NCI-H446 (cell line): ENCODE data around the gene IFNA14.
A peak's percentile ranks its signal among the peaks of the same experiment; 100 is the strongest.
"Not testable (repeated sequence)": the region's sequence is repeated elsewhere in the genome, so short reads cannot be mapped to it uniquely, and the experiment has no call there.

ENCODE experiments used
- DNase-seq, 2 experiments: peaks; one replicate each; lab custom pipeline; 2025; lab: John Stamatoyannopoulos, UW

IFNA14 gene

GRCh38 chr9:21239911-21240310 is at the start of gene IFNA14:
Gene IFNA14, minus strand, starts transcription at chr9:21240005. Its CDS starts 70 bp downstream, at chr9:21239935.
- DNase-seq: no peak

DNA sequence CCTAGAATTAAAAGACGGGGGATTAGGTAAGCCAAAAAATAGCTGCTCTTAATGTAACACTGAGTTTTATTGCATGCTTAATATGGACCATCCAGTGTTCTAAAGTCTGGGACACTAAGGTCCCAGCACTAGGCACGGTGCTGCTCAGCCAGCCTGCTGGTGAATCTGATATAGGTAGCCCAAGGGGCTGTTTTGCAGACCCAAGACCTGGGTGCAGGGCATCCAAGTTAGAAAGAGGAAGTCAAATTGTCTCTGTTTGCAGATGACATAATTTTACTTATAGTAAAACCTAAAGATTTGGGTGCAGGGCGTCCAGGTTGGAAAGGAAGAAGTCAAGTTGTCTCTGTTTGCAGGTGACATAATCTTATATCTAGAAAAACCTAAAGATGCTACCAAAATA is 47.5 kb upstream of the IFNA14 start:
- no peak for DNase-seq

DNA sequence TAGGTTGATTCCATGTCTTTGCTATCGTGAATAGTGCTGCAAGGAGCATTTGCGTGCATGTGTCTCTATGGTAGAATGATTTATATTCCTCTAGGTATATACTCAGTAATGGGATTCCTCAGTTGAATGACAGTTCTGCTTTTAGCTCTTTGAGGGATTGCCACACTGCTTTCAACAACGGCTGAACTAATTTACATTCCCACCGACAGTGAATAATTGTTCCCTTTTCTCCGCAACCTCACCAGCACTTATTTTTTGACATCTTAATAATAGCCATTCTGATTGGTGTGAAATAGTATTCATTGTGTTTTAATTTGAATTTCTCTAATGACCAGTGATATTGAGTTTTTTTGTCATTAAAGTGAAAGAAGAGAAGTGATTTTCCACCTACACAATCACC is 46.9 kb upstream of the IFNA14 start:
- DNase-seq: no peak

GRCh38 chr9:21286099-21286498 is 46.3 kb upstream of the IFNA14 start:
- DNase-seq: no peak

- no peak for DNase-seq
These were observed 41.5 kb upstream of the IFNA14 start for GRCh38 chr9:21281275-21281674.

DNA sequence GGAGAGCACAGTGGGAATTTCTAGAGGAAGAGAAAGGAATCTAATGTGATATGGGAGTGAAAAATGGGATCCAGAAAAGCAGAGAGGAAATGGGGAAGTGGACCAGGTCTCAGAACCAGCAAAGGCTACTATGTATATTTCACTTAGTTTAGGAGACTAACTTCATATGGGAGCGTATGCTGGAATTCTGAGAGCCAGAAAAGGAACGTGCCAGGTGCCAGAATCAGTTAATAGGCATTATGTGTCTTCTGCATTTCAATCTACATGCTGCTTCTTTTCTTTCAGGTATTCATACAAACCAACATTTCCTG is 28.5 kb upstream of the IFNA14 start:
- no peak for DNase-seq

DNA sequence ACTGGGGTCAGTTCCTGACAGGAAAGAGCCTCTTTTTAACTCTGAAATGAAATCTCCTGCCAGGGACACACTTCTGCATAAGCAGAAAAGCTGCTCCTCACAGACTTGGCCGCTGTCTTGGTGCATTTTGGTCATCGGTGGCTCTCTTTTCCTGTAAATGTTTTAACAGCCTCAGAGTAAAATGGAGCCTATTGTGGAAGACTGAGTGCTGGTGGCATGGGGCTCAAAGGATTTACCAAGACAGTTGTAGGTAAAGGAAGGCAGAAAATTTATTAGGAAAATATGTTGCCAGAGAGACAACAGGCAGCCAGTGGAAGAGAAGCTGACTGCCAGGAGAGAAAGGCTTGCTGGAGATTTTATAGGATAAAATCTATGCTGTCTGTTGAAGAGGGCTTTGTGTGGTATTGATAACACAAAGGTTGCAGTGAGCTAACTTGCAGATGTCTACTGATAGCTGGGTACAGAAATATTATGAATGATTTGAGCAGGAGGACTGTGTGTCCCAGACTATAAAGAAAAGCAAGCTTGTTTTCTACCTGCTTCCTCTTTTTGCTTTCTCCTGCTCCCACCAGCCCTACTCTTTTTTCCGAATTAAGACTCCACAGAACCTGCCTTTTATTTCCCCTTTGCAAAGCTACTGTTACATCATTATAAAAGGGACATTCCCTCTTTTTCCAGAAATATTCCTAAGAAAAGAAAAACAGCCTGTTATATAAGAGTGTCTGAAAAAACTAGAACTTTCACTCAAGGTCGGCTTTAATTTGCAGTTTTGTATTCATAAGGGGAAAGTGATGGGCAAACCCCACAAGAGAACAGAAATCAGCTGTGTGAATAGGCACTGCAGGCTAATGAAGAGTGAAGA is 27.9 kb upstream of the IFNA14 start:
- no peak for DNase-seq

DNA sequence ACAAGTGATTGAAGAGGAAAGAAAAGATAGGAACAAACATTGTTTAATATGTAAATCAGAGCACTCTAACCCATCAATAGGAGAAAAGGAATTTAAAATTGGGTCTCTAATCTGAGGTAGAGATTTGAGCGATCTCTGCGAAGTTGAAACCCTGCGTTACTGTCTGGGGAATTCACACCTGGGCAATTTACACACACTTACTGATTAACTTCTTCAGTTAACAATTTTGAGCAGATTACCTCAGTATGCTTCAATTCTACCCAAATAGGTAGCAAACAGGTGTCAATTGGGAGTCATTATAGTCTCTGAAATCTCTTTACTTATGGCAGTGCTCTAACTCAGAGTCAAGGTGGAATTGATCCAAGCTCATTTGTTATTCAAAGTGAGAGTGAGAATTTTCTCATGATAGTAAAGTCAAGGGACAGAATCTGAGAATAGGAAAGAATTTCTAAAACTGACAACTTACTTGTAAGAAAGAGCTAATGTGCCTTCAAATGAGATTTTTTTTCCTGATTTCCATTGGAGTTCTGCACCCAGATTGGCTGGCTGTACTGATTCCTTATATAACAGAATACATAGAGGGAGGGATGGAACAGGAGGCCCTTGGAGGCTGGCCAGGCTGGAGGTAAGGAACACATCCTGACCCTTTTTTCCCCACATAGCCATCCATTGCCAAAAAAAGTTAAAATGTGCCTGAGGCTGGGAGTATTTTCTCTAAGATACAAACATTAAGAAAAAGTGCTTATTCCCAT is 27.1 kb upstream of the IFNA14 start:
- no peak for DNase-seq

- DNase-seq: no peak
These were observed 25.8 kb upstream of the IFNA14 start for GRCh38 chr9:21265421-21266189.

DNA sequence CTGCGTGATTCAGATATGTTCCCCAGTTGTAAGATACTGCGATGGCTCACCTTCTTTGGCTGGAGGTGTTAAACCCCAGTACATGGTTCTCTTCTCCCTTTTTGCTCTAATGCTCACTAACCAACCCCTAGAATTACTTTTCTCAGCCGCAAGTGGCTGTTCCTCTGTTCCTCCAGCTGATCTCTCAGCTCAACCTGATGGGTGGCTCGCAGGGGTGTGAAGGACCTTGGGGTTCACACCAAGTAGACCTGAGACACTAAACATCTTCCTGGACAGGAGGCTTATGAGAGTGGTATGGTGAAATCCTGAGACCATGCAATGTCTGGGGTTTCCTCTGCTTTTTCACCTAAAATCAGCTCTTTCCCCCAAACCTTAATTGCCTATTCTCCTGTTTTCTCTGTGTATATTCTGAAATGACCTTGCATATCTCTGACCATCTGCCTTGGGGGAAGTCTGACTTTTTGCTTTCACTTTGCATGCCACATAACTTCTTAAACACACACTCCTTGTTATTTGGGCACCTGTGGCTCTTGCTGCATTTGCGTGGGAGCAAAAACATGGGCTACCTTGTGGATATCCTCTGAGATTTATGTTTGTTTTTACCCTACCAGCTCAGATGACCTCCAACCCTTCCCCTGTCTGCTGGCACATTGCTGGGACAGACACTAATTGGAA is 15.9 kb upstream of the IFNA14 start:
- DNase-seq: no peak

DNA sequence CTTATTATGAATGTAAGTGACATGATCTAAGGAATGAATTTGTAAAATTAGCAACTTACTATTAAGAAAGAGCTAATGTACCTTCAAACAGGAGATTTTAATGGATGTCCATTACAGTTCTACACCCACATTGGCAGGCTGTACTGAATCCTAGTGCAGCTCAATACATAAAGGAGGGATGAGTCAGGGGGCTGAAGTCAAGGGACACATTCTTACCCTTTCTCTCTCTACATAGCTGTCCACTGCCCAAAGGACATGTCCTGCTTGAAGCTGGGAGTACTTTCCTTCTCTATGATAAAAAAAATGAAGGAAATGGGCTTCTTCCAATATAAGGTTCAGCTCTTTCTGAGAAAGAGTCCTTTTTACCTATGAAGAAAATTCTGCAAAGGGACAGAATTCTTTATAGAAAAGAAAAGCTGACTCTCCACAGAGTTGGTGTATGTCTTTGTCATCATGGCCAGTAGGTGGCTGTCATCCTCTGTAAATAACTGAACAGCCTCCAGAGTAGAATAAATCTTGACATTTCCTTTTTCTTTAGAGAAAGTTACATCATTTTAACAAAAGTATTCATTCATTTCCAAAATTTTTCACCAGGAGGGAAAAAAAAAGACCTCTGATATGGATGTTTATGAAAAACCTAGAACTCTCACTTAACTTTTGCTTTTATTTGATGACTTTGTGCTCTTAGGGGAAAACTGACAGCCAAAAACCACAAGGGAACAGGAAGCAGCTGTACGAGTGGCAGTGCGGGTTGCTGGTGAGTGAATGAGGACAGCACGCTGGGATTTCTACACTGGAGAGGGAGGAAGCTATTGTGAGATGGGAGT is 13.1 kb upstream of the IFNA14 start:
- DNase-seq: no peak

- no peak for DNase-seq
These were observed 11.8 kb upstream of the IFNA14 start for GRCh38 chr9:21251638-21252037.

DNA sequence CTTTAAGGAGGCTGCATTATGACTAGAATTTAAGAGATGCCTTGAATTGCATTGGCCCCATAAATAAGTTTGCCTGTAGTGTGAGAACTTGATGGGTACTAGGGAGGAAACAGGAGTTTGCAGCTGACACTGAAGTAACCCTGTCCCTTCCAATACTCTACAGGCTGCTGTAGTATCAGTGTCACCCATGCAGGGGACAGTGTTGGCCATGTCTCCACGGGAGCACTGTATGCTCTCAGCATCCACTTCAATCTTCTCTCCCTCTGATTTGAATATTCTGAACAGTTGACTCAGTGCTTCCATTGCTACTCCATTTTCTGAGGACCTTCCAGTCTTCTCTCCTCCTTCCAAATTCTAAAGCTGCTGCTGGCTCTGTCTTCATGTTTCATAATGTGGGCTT is 11.4 kb upstream of the IFNA14 start:
- DNase-seq: no peak

DNA sequence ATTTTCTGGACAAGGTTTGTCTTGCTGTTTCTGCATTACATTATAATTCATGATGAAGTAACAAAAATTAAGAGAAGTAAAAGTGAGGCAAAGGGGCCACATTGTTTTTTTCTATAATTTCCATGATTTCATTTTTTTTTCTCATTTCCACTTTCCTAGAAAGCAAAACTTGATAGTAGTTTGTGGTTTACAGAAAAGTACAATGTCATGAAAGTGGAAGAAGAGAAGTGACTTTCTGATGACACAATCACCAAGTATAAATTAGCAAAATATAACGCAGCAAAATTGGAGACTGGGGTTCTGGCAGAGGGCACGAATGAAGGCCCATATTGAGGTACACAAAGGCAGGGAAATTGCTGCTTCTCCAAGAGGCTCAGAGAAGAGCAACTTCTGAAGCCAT is 5.0 kb upstream of the IFNA14 start:
- no peak for DNase-seq

- not testable (repeated sequence) for DNase-seq
These were observed 3.5 kb downstream of the IFNA14 start for GRCh38 chr9:21236360-21236714.

DNA sequence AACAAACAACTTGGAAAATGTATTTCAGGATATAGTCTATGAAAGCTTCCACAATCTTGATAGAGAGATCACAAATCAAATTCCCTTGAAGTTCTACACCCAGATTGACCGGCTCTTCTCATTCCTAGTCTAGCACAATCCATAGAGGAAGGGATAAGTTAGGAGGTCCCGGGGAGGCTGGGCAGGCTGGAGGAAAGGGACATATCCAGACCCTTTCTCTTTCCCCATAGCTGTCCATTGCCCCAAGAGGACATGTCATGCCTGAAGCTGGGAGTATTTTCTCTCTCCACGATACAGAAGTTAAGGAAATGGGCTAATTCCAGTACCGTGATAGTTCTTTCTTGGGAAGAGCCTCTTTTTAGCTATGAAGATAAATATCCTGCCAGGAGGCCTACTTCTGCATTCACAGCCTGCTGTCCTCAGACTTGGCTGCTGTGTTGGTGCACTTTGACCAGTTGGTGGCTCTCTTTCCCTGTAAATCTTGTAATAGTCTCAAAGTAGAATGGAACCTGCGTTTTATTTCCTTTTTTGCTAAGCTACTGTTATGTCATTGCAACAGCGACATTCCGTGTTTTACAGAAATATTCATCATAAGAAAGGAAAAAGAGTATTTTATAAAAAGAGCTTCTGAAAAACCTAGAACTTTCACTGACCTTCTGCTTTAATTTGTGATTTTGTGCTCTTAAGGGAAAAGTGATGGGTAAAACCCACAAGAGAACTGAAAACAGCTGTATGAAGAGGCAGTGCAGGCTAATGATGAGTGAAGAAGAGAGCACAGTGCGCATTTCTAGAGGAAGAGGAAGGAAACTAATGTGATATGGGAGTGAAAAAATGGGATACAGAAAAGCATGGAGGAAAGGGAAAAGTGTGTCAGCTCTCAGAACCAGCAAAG is 4.1 kb downstream of the IFNA14 start:
- DNase-seq: peak in 1 of 2 experiments; percentile 39

DNA sequence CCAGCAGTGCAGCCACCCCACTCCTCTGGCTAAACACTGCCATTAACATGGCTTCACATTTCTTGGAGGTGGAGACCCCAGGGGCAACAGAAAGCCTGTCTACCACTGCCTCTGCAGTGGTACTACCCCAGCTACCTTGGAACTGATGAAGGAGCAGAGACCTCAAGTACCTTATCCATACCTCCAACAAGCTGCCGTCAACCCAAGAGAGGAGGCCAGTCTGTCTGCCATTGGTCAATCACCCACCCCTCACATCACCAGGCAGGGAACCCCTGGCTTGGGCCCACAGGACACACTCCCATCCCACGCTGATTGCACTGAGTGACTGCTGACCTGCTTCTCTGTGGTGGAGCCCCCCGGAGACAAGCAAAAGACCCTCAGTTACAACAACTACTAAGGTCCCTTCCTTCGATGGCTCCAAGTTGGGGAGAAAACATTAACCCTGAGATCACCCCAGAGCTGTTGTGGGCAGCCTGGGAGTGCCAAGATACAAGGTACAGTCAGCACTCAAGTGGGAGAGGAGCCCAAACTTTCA is 5.6 kb downstream of the IFNA14 start:
- no peak for DNase-seq

DNA sequence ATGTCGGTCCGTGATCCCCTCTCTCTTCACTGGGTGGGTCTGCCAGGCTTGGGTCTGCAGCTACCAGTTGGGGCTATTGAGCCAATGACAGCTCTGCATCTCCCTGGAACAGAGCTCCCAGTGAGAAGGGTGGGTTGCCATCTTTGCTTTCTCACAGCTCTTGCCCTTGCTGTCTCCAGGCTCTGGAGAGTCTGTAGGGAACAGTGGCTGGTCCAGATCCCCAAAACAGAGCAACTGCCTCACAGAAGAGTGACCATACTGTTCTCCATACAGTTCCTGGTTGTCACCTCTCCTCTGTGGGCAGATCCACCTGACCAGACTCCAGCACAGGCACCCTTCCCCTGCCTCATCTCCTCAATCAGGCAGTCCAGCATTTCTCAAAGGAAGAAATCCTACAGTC is 6.5 kb downstream of the IFNA14 start:
- no peak for DNase-seq

DNA sequence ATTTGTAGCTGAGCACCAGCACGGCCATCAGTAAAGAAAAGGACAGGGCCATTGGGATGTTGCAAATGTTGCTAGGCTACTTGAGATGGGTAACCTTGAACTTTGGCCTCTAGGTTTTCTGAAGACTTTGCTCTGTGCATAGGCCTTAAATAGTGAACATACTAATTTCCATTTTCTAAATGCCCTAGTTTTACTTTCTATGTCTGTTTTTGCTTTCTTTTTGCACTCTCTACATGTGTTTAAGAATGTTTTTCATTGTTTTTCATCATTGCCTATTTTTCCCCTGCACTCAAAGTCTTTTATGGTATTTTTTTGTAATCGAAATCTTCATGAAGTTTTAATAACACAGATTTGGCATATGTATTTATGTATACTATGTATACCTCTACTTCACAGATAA is 11.7 kb downstream of the IFNA14 start, which contains the start of gene IFNA17:
TSS of gene IFNA17 (minus strand) at position 101 of the 400 bp plus-strand sequence. CDS start at position 52, 49 bp downstream.
- DNase-seq: no peak

- not testable (repeated sequence) for DNase-seq
These were observed 22.6 kb downstream of the IFNA14 start, which contains the start of gene IFNA16 for GRCh38 chr9:21217211-21217610. Gene IFNA16, minus strand, starts transcription at chr9:21217311. Its CDS starts 6 bp downstream, at chr9:21217305.
